PC-9 (cell line): ENCODE measurements around the gene VCL.
"Not testable (repeated sequence)": the region's sequence is repeated elsewhere in the genome, so short reads cannot be mapped to it uniquely, and the experiment has no call there.

Source experiments
- EZH2 ChIP-seq: fragments of 200-600 bp; sonication (generic); IDR thresholded peaks from 2 replicates; pipeline ENCODE4 v1.8.0; 2017; ENCODE audit warnings: antibody characterized with exemption, low read depth
- TF ChIP-seq, protein P1 (sequence below): fragments of 200-600 bp; sonication (generic); conservative IDR thresholded peaks from 2 replicates; pipeline ENCODE4 v1.6.1; 2017; ENCODE audit warnings: mixed run types, antibody characterized with exemption, mild to moderate bottlenecking, moderate library complexity

DNA sequence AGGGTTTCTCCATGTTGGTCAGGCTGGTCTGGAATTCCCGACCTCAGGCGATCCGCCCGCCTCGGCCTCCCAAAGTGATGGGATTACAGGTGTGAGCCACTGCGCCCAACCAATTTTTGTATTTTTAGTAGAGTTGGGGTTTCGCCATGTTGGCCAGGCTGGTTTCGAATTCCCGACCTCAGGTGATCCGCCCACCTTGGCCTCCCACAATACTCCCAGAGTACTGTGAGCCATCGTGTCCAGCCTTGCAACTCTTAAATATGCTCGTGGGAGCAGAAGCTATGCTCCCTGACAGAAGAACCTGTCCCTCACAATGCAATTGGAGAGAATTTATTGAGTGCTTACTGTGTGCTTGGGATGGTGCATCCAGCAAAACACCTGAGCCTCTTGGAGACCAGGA, 34.4 kb upstream of the VCL start:
- TF ChIP-seq, protein P1, sequence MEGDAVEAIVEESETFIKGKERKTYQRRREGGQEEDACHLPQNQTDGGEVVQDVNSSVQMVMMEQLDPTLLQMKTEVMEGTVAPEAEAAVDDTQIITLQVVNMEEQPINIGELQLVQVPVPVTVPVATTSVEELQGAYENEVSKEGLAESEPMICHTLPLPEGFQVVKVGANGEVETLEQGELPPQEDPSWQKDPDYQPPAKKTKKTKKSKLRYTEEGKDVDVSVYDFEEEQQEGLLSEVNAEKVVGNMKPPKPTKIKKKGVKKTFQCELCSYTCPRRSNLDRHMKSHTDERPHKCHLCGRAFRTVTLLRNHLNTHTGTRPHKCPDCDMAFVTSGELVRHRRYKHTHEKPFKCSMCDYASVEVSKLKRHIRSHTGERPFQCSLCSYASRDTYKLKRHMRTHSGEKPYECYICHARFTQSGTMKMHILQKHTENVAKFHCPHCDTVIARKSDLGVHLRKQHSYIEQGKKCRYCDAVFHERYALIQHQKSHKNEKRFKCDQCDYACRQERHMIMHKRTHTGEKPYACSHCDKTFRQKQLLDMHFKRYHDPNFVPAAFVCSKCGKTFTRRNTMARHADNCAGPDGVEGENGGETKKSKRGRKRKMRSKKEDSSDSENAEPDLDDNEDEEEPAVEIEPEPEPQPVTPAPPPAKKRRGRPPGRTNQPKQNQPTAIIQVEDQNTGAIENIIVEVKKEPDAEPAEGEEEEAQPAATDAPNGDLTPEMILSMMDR = not testable (repeated sequence)
- not testable (repeated sequence) for TF ChIP-seq EZH2
